ENCODE results near the gene CARD6. TPM values are rescaled to one million over a fixed set of nuclear protein-coding genes. Genes with fewer than 3 reads are reported as not detected.

The CARD6 gene
- total and polyA plus RNA-seq, 9 of the 15 experiments (the other 6 are each of a cell fraction or from before 2014, with no cell fraction given), result 3.5 to 8.3 (median 5.9) TPM

DNA sequence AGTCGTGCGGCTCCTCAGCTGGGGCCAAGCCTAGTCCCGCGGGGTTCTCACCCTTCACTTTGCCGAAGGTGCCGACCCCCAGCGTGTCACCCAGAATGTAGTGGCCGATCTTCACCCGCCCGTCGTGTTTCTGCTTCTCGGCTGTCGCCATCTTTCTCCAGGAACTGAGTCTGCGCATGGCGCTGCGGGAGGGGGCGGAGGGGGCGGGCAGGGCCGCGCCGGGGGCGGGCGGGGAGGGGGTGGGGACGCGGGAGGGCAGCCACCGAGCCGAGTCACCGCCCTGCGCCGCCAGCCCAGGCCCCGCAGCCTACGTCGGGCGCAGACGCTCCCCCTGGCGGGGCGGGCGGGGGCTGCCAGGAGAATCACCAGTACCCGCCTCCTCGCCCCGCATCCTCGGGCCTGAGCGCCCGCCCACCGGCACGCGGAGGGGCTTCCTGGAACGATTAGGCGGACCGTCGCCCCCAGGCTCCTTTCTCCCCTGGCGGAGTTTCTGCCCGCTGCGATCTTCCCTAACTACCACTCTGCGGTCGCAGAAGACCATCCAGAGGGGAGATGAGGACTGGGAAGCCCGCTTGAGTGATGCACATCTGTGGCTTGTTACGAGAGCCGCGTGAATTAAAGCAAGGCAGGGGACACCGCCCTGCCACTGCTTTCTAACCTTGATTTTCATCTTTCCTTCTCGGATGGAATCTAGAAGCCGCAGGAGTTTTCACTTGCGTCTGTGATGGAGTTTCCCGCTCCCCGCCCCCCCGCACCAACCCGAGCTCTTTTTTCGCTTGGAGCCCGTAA, 43.0 kb upstream of the CARD6 start, which contains the start of gene PRKAA1 (continued):
- TF ChIP-seq CHD7 (IDR thresholded peaks at IDR 0.05; ENCODE audit: low read depth, low read length) (no peak), KLF16 (IDR thresholded peaks at IDR 0.05) (no peak), SNIP1 (IDR thresholded peaks at IDR 0.05; ENCODE audit: low read depth) (no peak), CHD2 (IDR thresholded peaks at IDR 0.05; ENCODE audit: low read depth, low read length) (no peak), CEBPG (CRISPR knock-in tag; IDR thresholded peaks at IDR 0.05) (no peak), CEBPG (tag; conservative IDR thresholded peaks at IDR 0.05 in 1 of 2, IDR thresholded peaks at IDR 0.05 in 1 of 2) (no peak), BHLHE40 (IDR thresholded peaks at IDR 0.05; ENCODE audit: low read length) (peak; percentile 67), ZNF551 (CRISPR knock-in tag; IDR thresholded peaks at IDR 0.05) (no peak), SMAD2 (IDR thresholded peaks at IDR 0.05; ENCODE audit: low read depth, low read length) (no peak), PREB (CRISPR knock-in tag; IDR thresholded peaks at IDR 0.05) (no peak; the same call in 1 of the 2 replicates)
- TF ChIP-seq, protein P1, sequence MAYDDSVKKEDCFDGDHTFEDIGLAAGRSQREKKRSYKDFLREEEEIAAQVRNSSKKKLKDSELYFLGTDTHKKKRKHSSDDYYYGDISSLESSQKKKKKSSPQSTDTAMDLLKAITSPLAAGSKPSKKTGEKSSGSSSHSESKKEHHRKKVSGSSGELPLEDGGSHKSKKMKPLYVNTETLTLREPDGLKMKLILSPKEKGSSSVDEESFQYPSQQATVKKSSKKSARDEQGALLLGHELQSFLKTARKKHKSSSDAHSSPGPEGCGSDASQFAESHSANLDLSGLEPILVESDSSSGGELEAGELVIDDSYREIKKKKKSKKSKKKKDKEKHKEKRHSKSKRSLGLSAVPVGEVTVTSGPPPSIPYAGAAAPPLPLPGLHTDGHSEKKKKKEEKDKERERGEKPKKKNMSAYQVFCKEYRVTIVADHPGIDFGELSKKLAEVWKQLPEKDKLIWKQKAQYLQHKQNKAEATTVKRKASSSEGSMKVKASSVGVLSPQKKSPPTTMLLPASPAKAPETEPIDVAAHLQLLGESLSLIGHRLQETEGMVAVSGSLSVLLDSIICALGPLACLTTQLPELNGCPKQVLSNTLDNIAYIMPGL (CRISPR knock-in tag; IDR thresholded peaks at IDR 0.05), result no peak; the same call in 1 of the 2 replicates
- TF ChIP-seq, protein P2, sequence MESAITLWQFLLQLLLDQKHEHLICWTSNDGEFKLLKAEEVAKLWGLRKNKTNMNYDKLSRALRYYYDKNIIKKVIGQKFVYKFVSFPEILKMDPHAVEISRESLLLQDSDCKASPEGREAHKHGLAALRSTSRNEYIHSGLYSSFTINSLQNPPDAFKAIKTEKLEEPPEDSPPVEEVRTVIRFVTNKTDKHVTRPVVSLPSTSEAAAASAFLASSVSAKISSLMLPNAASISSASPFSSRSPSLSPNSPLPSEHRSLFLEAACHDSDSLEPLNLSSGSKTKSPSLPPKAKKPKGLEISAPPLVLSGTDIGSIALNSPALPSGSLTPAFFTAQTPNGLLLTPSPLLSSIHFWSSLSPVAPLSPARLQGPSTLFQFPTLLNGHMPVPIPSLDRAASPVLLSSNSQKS (CRISPR knock-in tag; IDR thresholded peaks at IDR 0.05), result no peak
